ENCODE data around the gene SIVA1. TPM values are rescaled to one million over a fixed set of nuclear protein-coding genes. Genes with fewer than 3 reads are reported as not detected.

The SIVA1 gene
- total RNA-seq, 2 experiments from 2014 or later: 111 to 124 TPM

GRCh38 chr14:104781271-104782077 lies 28.5 kb downstream of the SIVA1 start:
- intact Hi-C loops (cut with DNase I, micrococcal nuclease): no loop called here
- H3K9me3 Mint-ChIP-seq: no peaks in the 10 kb centered on the region
- peaks cover 6% of the 10 kb centered on the region for H3K4me1 Mint-ChIP-seq (ENCODE audit: low read depth)
- no peak overlapping the region for H3K4me3 Mint-ChIP-seq
- Histone ChIP-seq H3K27ac (ENCODE audit: low read depth in 1 of 2, low read length in 2 of 2) (no peak overlapping the region), H3K4me3 (ENCODE audit: low read length) (no peak overlapping the region), H3K36me3 (ENCODE audit: insufficient read depth, low read length) (peaks cover 21% of the 10 kb centered on the region), H3K9me3 (ENCODE audit: control insufficient read depth in 1 of 2, insufficient read depth in 1 of 2, low read length in 2 of 2) (no peaks in the 10 kb centered on the region), H3K4me1 (ENCODE audit: insufficient read depth, low read length) (peaks cover 18% of the 10 kb centered on the region), H3K27me3 (ENCODE audit: control insufficient read depth in 1 of 2, insufficient read depth in 2 of 2, low read length in 2 of 2) (no peaks in the 10 kb centered on the region)
- ATAC-seq (ENCODE audit: poor library complexity) (no peak), DNase-seq (no peak)
- H3K36me3 Mint-ChIP-seq (ENCODE audit: low read depth): peaks cover 7% of the 10 kb centered on the region
- TF ChIP-seq, protein P1, sequence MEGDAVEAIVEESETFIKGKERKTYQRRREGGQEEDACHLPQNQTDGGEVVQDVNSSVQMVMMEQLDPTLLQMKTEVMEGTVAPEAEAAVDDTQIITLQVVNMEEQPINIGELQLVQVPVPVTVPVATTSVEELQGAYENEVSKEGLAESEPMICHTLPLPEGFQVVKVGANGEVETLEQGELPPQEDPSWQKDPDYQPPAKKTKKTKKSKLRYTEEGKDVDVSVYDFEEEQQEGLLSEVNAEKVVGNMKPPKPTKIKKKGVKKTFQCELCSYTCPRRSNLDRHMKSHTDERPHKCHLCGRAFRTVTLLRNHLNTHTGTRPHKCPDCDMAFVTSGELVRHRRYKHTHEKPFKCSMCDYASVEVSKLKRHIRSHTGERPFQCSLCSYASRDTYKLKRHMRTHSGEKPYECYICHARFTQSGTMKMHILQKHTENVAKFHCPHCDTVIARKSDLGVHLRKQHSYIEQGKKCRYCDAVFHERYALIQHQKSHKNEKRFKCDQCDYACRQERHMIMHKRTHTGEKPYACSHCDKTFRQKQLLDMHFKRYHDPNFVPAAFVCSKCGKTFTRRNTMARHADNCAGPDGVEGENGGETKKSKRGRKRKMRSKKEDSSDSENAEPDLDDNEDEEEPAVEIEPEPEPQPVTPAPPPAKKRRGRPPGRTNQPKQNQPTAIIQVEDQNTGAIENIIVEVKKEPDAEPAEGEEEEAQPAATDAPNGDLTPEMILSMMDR (IDR thresholded peaks at IDR 0.05): no peak
- H3K27me3 Mint-ChIP-seq: no peaks in the 10 kb centered on the region
- no peak overlapping the region for H3K27ac Mint-ChIP-seq
- ChIA-PET CTCF (no interaction called here), POLR2A (interaction anchor here (0.6 to 1.1 kb wide), 2 partner anchors 13 to 28 kb away, joined by 3 to 4 read pairs; partner anchors contain the start of gene SIVA1)

GRCh38 chr14:104782086-104782807 lies 29.3 kb downstream of the SIVA1 start:
- Mint-ChIP-seq H3K27ac (no peak overlapping the region), H3K9me3 (no peaks in the 10 kb centered on the region), H3K36me3 (ENCODE audit: low read depth) (peaks cover under 1% of the 10 kb centered on the region), H3K4me3 (no peak overlapping the region), H3K27me3 (no peaks in the 10 kb centered on the region), H3K4me1 (ENCODE audit: low read depth) (peaks cover 6% of the 10 kb centered on the region)
- ChIA-PET POLR2A (interaction anchor here (0.5 kb wide), 1 partner anchor 14 kb away, joined by 3 read pairs; no protein-coding TSS in a partner anchor), CTCF (no interaction called here)
- TF ChIP-seq, protein P1 (IDR thresholded peaks at IDR 0.05): no peak
- ATAC-seq (ENCODE audit: poor library complexity) (no peak), DNase-seq (no peak)
- peaks cover 20% of the 10 kb centered on the region for H3K36me3 ChIP-seq (ENCODE audit: insufficient read depth, low read length)
- intact Hi-C loops (cut with DNase I, micrococcal nuclease): no loop called here
- H3K27ac ChIP-seq (ENCODE audit: low read depth in 1 of 2, low read length in 2 of 2): no peak overlapping the region
- no peaks in the 10 kb centered on the region for H3K9me3 ChIP-seq (ENCODE audit: control insufficient read depth in 1 of 2, insufficient read depth in 1 of 2, low read length in 2 of 2)
- H3K4me3 ChIP-seq (ENCODE audit: low read length): no peak overlapping the region
- H3K27me3 ChIP-seq (ENCODE audit: control insufficient read depth in 1 of 2, insufficient read depth in 2 of 2, low read length in 2 of 2): no peaks in the 10 kb centered on the region
- peaks cover 26% of the 10 kb centered on the region for H3K4me1 ChIP-seq (ENCODE audit: insufficient read depth, low read length)

DNA sequence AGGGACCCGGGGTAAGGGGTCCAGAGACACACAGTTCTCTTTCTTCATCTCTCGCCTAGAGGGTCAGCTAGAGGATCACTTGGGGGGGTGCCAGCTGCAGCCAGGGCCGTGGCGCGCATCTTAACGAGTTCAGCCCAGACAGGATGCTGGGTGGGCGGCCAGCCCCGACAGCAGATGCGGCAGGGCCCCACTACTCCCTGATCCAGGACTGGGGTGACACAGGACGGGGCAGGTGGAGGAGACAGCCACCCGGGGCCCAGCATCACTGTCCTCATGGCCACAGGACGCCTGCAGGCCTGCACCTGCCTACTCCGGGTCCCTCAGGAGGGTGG lies 29.8 kb downstream of the SIVA1 start:
- ATAC-seq (ENCODE audit: poor library complexity): no peak
- TF ChIP-seq, protein P1 (IDR thresholded peaks at IDR 0.05): no peak

More for the DNA sequence above, 29.8 kb downstream of the SIVA1 start:
- no peaks in the 10 kb centered on the region for H3K9me3 ChIP-seq (ENCODE audit: control insufficient read depth in 1 of 2, insufficient read depth in 1 of 2, low read length in 2 of 2)
- peaks cover 31% of the 10 kb centered on the region for H3K4me1 ChIP-seq (ENCODE audit: insufficient read depth, low read length)
- no peak overlapping the region for H3K27ac ChIP-seq (ENCODE audit: low read depth in 1 of 2, low read length in 2 of 2)
- no peak overlapping the region for H3K4me3 Mint-ChIP-seq
- H3K27me3 ChIP-seq (ENCODE audit: control insufficient read depth in 1 of 2, insufficient read depth in 2 of 2, low read length in 2 of 2): no peaks in the 10 kb centered on the region
- H3K4me1 Mint-ChIP-seq (ENCODE audit: low read depth): peaks cover 6% of the 10 kb centered on the region
- H3K36me3 ChIP-seq (ENCODE audit: insufficient read depth, low read length): peaks cover 20% of the 10 kb centered on the region
- no peaks in the 10 kb centered on the region for H3K27me3 Mint-ChIP-seq
- H3K27ac Mint-ChIP-seq: no peak overlapping the region
- H3K9me3 Mint-ChIP-seq: no peaks in the 10 kb centered on the region
- DNase-seq: no peak
- H3K4me3 ChIP-seq (ENCODE audit: low read length): no peak overlapping the region
- ChIA-PET CTCF (no interaction called here), POLR2A (interaction anchor here (0.5 kb wide), 1 partner anchor 14 kb away, joined by 3 read pairs; no protein-coding TSS in a partner anchor)
- intact Hi-C loops (cut with DNase I, micrococcal nuclease): no loop called here
- no peaks in the 10 kb centered on the region for H3K36me3 Mint-ChIP-seq (ENCODE audit: low read depth)

All from CD4-positive, alpha-beta T cell (primary cell).